Fibroblast of lung (primary cell): Measurements from ENCODE around the gene DRC7.

Source experiments
- CTCF ChIP-seq, 2 donors: IDR thresholded peaks in 1 of 2; conservative IDR thresholded peaks in 1 of 2; 1 replicate in 1 of 2; 2 replicates in 1 of 2; pipeline ENCODE4 v1.5.1; 2011 to 2012; ENCODE audit warnings: low read length in 2 of 2, control low read depth in 1 of 2, inconsistent platforms in 1 of 2, low read depth in 1 of 2, mild to moderate bottlenecking in 1 of 2
- EZH2 ChIP-seq: IDR thresholded peaks from 2 replicates; pipeline ENCODE4 v1.5.1; 2012; ENCODE audit warnings: low read length, control low read depth, mild to moderate bottlenecking; ENCODE audit errors: missing control alignments

- TF ChIP-seq EZH2, result no peak
- TF ChIP-seq CTCF (conservative IDR thresholded peaks at IDR 0.05 in 1 of 2, IDR thresholded peaks at IDR 0.05 in 1 of 2; ENCODE audit: low read depth in 1 of 2, low read length in 2 of 2), result no peak
These were observed 38.1 kb downstream of the DRC7 start for GRCh38 chr16:57732714-57733113.
